ENCODE measurements around the gene SEMA4D. TPM values are rescaled to one million over a fixed set of nuclear protein-coding genes. Genes with fewer than 3 reads are reported as not detected.

The SEMA4D gene
- total and polyA plus RNA-seq, 12 donors, result 2.3 to 51.0 (median 20.2) TPM

- intact Hi-C loops (cut with DNase I), result loop anchor here in 1 of 10 donors (10.0 kb wide), 1 partner anchor 108 kb away; no protein-coding TSS in a partner anchor
- no peak overlapping the region for H3K27ac ChIP-seq
- no peak for TF ChIP-seq CTCF (IDR thresholded peaks at IDR 0.05)
- H3K4me3 ChIP-seq, result no peak overlapping the region
- no peaks in the 10 kb centered on the region for H3K36me3 ChIP-seq
- DNase-seq (no peak), ATAC-seq (no peak)
- peaks cover 0 to 15% (median 0%) of the 10 kb centered on the region in 9 donors for H3K4me1 ChIP-seq
- H3K9me3 ChIP-seq, result no peaks in the 10 kb centered on the region
- no peaks in the 10 kb centered on the region for H3K27me3 ChIP-seq
- WGBS, 2 donors, result 85% methylated on average over 7 of the region's 7 CpGs
Measured at GRCh38 chr9:89512382-89512781, 14.5 kb upstream of the SEMA4D start.

GRCh38 chr9:89508951-89509615 lies 11.2 kb upstream of the SEMA4D start:
- no peak for TF ChIP-seq CTCF (IDR thresholded peaks at IDR 0.05)
- Histone ChIP-seq H3K36me3 (no peaks in the 10 kb centered on the region), H3K27me3 (no peaks in the 10 kb centered on the region), H3K27ac (peak overlapping the region in 1 of 10 donors; percentile 24), H3K9me3 (no peaks in the 10 kb centered on the region), H3K4me1 (peaks cover 0 to 22% (median 9%) of the 10 kb centered on the region in 9 donors), H3K4me3 (no peak overlapping the region)
- intact Hi-C loops (cut with DNase I), result no loop called here
- 85 to 88% methylated on average over 7 of the region's 7 CpGs for WGBS, 2 donors
- DNase-seq (no peak), ATAC-seq (no peak)

- 44 to 47% methylated on average over 6 of the region's 6 CpGs for whole genome bisulfite sequencing, 2 donors
- H3K4me1 ChIP-seq, result peaks cover 0 to 40% (median 9%) of the 10 kb centered on the region in 9 donors
- H3K27ac ChIP-seq, result peak overlapping the region in 1 of 10 donors; percentile 9
- H3K9me3 ChIP-seq, result no peaks in the 10 kb centered on the region
- intact Hi-C loops (cut with DNase I), result no loop called here
- DNase-seq, result no peak
- ATAC-seq, result peak in 7 of 8 donors; percentile 34 to 83 (median 70)
- no peak overlapping the region for H3K4me3 ChIP-seq
- TF ChIP-seq CTCF (IDR thresholded peaks at IDR 0.05), result no peak
- no peaks in the 10 kb centered on the region for H3K36me3 ChIP-seq
- H3K27me3 ChIP-seq, result no peaks in the 10 kb centered on the region
Measured at GRCh38 chr9:89505911-89506310, 8.0 kb upstream of the SEMA4D start.

GRCh38 chr9:89505048-89505447 lies 7.1 kb upstream of the SEMA4D start:
- H3K9me3 ChIP-seq, result no peaks in the 10 kb centered on the region
- intact Hi-C loops (cut with DNase I), result no loop called here
- H3K27ac ChIP-seq, result no peak overlapping the region
- peaks cover 0 to 38% (median 9%) of the 10 kb centered on the region in 9 donors for H3K4me1 ChIP-seq
- ATAC-seq (no peak), DNase-seq (no peak)
- no peak overlapping the region for H3K4me3 ChIP-seq
- no peaks in the 10 kb centered on the region for H3K36me3 ChIP-seq
- no peaks in the 10 kb centered on the region for H3K27me3 ChIP-seq
- no peak for TF ChIP-seq CTCF (IDR thresholded peaks at IDR 0.05)

Data from heart right ventricle (tissue), 16 donors.